LNCaP clone FGC (cell line): Measurements from ENCODE around the gene DCAF11.

ENCODE experiments used
- DNase-seq: peaks from one replicate; pipeline ENCODE4 v3.0.0-alpha.2; 2011; ENCODE audit warnings: low read depth
- H3K4me3 ChIP-seq: 2 replicates; pipeline ENCODE4 v1.5.1; 2011; ENCODE audit warnings: mild to moderate bottlenecking, low read depth, low read length, control low read depth
- TF ChIP-seq, protein P1 (sequence below): IDR thresholded peaks from 2 replicates; pipeline ENCODE4 v1.5.1; 2012; ENCODE audit warnings: mild to moderate bottlenecking; ENCODE audit not compliant: control insufficient read depth, insufficient read depth; ENCODE audit errors: extremely low read depth

The DCAF11 gene

GRCh38 chr14:24085215-24085614 lies 29.4 kb upstream of the DCAF11 start:
- TF ChIP-seq, protein P1, sequence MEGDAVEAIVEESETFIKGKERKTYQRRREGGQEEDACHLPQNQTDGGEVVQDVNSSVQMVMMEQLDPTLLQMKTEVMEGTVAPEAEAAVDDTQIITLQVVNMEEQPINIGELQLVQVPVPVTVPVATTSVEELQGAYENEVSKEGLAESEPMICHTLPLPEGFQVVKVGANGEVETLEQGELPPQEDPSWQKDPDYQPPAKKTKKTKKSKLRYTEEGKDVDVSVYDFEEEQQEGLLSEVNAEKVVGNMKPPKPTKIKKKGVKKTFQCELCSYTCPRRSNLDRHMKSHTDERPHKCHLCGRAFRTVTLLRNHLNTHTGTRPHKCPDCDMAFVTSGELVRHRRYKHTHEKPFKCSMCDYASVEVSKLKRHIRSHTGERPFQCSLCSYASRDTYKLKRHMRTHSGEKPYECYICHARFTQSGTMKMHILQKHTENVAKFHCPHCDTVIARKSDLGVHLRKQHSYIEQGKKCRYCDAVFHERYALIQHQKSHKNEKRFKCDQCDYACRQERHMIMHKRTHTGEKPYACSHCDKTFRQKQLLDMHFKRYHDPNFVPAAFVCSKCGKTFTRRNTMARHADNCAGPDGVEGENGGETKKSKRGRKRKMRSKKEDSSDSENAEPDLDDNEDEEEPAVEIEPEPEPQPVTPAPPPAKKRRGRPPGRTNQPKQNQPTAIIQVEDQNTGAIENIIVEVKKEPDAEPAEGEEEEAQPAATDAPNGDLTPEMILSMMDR, result no peak
- DNase-seq, result no peak

GRCh38 chr14:24086193-24086955 lies 28.2 kb upstream of the DCAF11 start:
- TF ChIP-seq, protein P1, result no peak
- DNase-seq, result no peak
- no peak overlapping the region for H3K4me3 ChIP-seq

More at GRCh38 chr14:24085215-24085614, 29.4 kb upstream of the DCAF11 start:
- no peak overlapping the region for H3K4me3 ChIP-seq

DNA sequence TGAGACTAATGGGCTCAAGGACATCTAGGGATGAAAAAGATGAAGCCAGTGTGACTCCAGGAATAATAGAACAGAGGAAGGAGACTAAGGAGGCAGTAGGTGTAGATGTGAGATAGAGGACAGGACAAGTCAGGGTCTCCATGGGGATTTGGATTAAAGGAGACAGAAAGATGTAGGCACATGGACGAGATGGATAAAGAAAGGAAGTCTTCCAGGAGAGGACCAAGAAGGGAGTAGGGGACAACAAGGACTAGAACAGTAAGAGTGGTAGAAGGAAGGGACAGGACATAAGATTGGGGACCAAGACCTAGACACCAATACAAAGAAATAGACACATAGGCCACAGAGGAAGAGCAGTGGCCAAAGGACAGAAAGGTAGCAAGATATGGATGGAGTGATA lies 27.6 kb upstream of the DCAF11 start:
- TF ChIP-seq, protein P1, result no peak
- H3K4me3 ChIP-seq, result no peak overlapping the region
- DNase-seq, result no peak

DNA sequence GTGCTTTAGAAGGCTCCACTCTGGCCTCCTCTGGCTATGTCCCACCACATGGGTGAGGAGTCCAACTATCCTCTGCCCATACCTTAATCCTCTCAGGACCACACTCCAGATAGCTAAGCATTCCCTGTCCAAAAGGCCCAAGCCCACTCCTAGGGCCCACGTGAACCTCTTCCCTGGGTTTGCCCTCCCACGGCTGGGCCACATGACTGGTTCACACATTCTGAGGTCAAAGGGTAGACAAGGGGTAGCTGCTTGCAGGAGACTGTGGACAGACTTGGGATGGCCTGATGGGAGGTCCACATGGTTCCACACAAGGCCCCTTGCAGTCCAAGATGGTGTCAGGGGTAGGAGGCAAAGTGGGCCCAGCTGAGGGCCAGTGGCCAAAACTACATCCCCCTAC lies 26.5 kb upstream of the DCAF11 start:
- TF ChIP-seq, protein P1, result no peak
- DNase-seq, result no peak
- H3K4me3 ChIP-seq, result no peak overlapping the region

- TF ChIP-seq, protein P1, result no peak
- DNase-seq, result no peak
- H3K4me3 ChIP-seq, result no peak overlapping the region
These were observed 24.7 kb upstream of the DCAF11 start for GRCh38 chr14:24089890-24090289.

DNA sequence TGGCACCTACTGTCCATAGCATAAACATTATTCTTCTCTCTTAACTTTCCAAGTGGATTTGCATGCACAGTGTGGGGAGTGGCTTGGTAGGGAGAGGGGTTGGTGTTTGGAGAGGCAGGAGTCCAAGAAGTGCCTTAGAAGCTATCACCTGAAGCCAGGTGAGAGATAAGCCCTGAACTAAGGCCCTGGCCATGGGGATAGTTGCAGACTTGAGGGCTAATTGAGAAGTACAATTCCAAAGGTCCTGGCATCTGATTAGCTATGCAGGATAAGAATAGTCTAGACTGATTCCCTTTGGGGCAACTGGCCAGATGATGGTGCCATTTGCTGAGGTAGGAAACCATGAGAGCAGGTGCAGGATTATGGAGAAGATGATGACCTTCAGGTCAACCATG lies 22.5 kb upstream of the DCAF11 start:
- TF ChIP-seq, protein P1, result no peak
- peak; percentile 35 for DNase-seq

More for the DNA sequence above, 22.5 kb upstream of the DCAF11 start:
- no peak overlapping the region for H3K4me3 ChIP-seq
